HepG2 (cell line): ENCODE results near the gene RAB34. TPM values are rescaled to one million over a fixed set of nuclear protein-coding genes. Genes with fewer than 3 reads are reported as not detected.

Source experiments
- CENPX ChIP-seq: sonication (generic); formaldehyde crosslinking; IDR thresholded peaks from 2 replicates; pipeline ENCODE4 v1.9.0; 2021; ENCODE audit warnings: mild to moderate bottlenecking, missing genetic modification reagents, moderate library complexity
- FOXC1 ChIP-seq: sonication (generic); formaldehyde crosslinking; IDR thresholded peaks from 2 replicates; pipeline ENCODE4 v1.8.0; 2022; ENCODE audit warnings: mild to moderate bottlenecking, missing genetic modification reagents, borderline replicate concordance
- GABPB1 ChIP-seq: IDR thresholded peaks from 2 replicates; pipeline ENCODE4 v1.6.1; 2016; ENCODE audit warnings: mild to moderate bottlenecking, missing genetic modification reagents, moderate library complexity, missing compliant biosample characterization
- HNRNPL ChIP-seq: fragments of 200-400 bp; formaldehyde crosslinking; IDR thresholded peaks from 2 replicates; pipeline ENCODE4 v1.6.1; 2017; ENCODE audit warnings: mild to moderate bottlenecking, low read depth, low read length
- KLF15 ChIP-seq: sonication (generic); formaldehyde crosslinking; IDR thresholded peaks from 2 replicates; pipeline ENCODE4 v1.8.1; 2023; ENCODE audit warnings: borderline replicate concordance, mild to moderate bottlenecking, inconsistent platforms, missing genetic modification reagents, mixed read lengths
- LCORL ChIP-seq, 2 experiments: fragments of 450-650 bp in 1 of 2; sonication (generic) in 1 of 2; formaldehyde crosslinking in 1 of 2; IDR thresholded peaks; 2 replicates each; pipeline versions ENCODE4 v1.5.0 to v1.6.1; 2017 to 2020; ENCODE audit warnings: antibody characterized with exemption in 1 of 2, missing genetic modification reagents in 1 of 2
- MAFK ChIP-seq, 2 experiments: IDR thresholded peaks in 1 of 2; conservative IDR thresholded peaks in 1 of 2; 2 replicates each; pipeline ENCODE4 v1.6.1; 2011; ENCODE audit warnings: improper control_type of control experiment in 2 of 2, low read length in 2 of 2
- MTF2 ChIP-seq: sonication (generic); formaldehyde crosslinking; IDR thresholded peaks from 2 replicates; pipeline ENCODE4 v1.5.0; 2020; ENCODE audit warnings: missing genetic modification reagents, borderline replicate concordance
- PATZ1 ChIP-seq: sonication (generic); formaldehyde crosslinking; IDR thresholded peaks from 2 replicates; pipeline ENCODE4 v1.4.0; 2020; ENCODE audit warnings: missing genetic modification reagents
- POLR2G ChIP-seq: fragments of 200-400 bp; formaldehyde crosslinking; IDR thresholded peaks from 2 replicates; pipeline ENCODE4 v1.6.1; 2018; ENCODE audit warnings: mild to moderate bottlenecking, low read depth, low read length, moderate library complexity
- REL ChIP-seq: sonication (generic); formaldehyde crosslinking; conservative IDR thresholded peaks from 2 replicates; pipeline ENCODE4 v1.8.0; 2022; ENCODE audit warnings: mild to moderate bottlenecking, missing genetic modification reagents, moderate library complexity
- REXO4 ChIP-seq: sonication (generic); formaldehyde crosslinking; IDR thresholded peaks from 2 replicates; pipeline ENCODE4 v1.8.0; 2022; ENCODE audit warnings: missing genetic modification reagents, mild to moderate bottlenecking, borderline replicate concordance
- SUZ12 ChIP-seq: fragments of 150-350 bp; IDR thresholded peaks from 2 replicates; pipeline ENCODE4 v1.6.1; 2014; ENCODE audit warnings: low read depth, low read length
- TEF ChIP-seq: sonication (generic); formaldehyde crosslinking; IDR thresholded peaks from 2 replicates; pipeline ENCODE4 v1.5.0; 2020; ENCODE audit warnings: missing genetic modification reagents
- TRIM24 ChIP-seq: sonication (generic); formaldehyde crosslinking; IDR thresholded peaks from 2 replicates; pipeline ENCODE4 v1.8.0; 2022; ENCODE audit warnings: mild to moderate bottlenecking, missing genetic modification reagents
- ZNF142 ChIP-seq: sonication (generic); formaldehyde crosslinking; IDR thresholded peaks from 2 replicates; pipeline ENCODE4 v1.4.0; 2020; ENCODE audit warnings: missing genetic modification reagents
- ZNF576 ChIP-seq: sonication (generic); formaldehyde crosslinking; IDR thresholded peaks from 2 replicates; pipeline ENCODE4 v1.4.0; 2020; ENCODE audit warnings: mild to moderate bottlenecking, missing genetic modification reagents
- ZNF644 ChIP-seq: IDR thresholded peaks from 2 replicates; pipeline ENCODE4 v1.6.1; 2016; ENCODE audit warnings: low read depth
- ZNF674 ChIP-seq: sonication (generic); formaldehyde crosslinking; IDR thresholded peaks from 2 replicates; pipeline ENCODE4 v1.5.0; 2020; ENCODE audit warnings: low read depth, mild to moderate bottlenecking, missing genetic modification reagents
- ZNF749 ChIP-seq: sonication (generic); formaldehyde crosslinking; IDR thresholded peaks from 2 replicates; pipeline ENCODE4 v1.8.0; 2022; ENCODE audit warnings: mild to moderate bottlenecking, missing genetic modification reagents, moderate library complexity, borderline replicate concordance
- polyA plus RNA-seq, 8 experiments: library from polyadenylated mRNA; depleted of rRNA in 3 of 8; stranded (reverse) in 7 of 8; unstranded in 1 of 8; fragments of >200 nt; fragmentation: Illumina TruSeq in 4 of 8; extraction: Trizol in 4 of 8; gene quantifications; 2 replicates each; pipeline versions ENCODE4 v1.2.1 to v1.2.3, GENCODE V29; 2011 to 2016; ENCODE audit warnings: low read depth in 4 of 8, missing spikeins in 1 of 8, mixed read lengths in 1 of 8; ENCODE audit not compliant: insufficient read depth in 1 of 8
- total RNA-seq, 5 experiments: library from RNA; depleted of rRNA; stranded (reverse); fragments of >200 nt; fragmentation: Illumina TruSeq; extraction: Trizol; gene quantifications; 2 replicates each; pipeline ENCODE4 v1.2.3, GENCODE V29; 2016; ENCODE audit warnings: low read depth in 1 of 5

Gene RAB34
- total and polyA plus RNA-seq, 2 of the 13 experiments (the other 11 are each of a cell fraction or from before 2014, with no cell fraction given), result 0.49 TPM; not detected in 1

GRCh38 chr17:28726627-28727491, 9.2 kb upstream of the RAB34 start (continued):
- TF ChIP-seq ZNF749, result no peak
- TF ChIP-seq FOXC1, result peak; percentile 33; the same call in 1 of the 2 replicates
- TF ChIP-seq ZNF142, result peak; percentile 85
- no peak for TF ChIP-seq KLF15 (CRISPR knock-in tag)
- peak; percentile 67 for TF ChIP-seq PATZ1 (CRISPR knock-in tag)
- TF ChIP-seq GABPB1 (CRISPR knock-in tag), result peak; percentile 67
- peak; percentile 78 for TF ChIP-seq POLR2G
- TF ChIP-seq MTF2 (CRISPR knock-in tag), result peak; percentile 82; the same call in 1 of the 2 replicates
- no peak for TF ChIP-seq CENPX (CRISPR knock-in tag)
- no peak for TF ChIP-seq REL (CRISPR knock-in tag)
- peak in 1 of 2 experiments; percentile 38; a peak in 1 of 4 replicates for TF ChIP-seq MAFK (conservative IDR thresholded peaks at IDR 0.05 in 1 of 2, IDR thresholded peaks at IDR 0.05 in 1 of 2; ENCODE audit: low read length in 2 of 2)
- TF ChIP-seq TEF (CRISPR knock-in tag), result no peak
- no peak for TF ChIP-seq LCORL (IDR thresholded peaks at IDR 0.05)
- peak; percentile 92 for TF ChIP-seq LCORL (CRISPR knock-in tag; IDR thresholded peaks at IDR 0.05)
- TF ChIP-seq TRIM24, result no peak
- TF ChIP-seq REXO4 (CRISPR knock-in tag), result no peak
- no peak for TF ChIP-seq HNRNPL
- TF ChIP-seq SUZ12, result no peak
- TF ChIP-seq ZNF674 (CRISPR knock-in tag), result 0 out of 2 replicates have a peak, but pooled peaks have one; percentile 14
- TF ChIP-seq ZNF644, result no peak
- TF ChIP-seq ZNF576 (CRISPR knock-in tag), result no peak
